Activated CD4-positive, alpha-beta T cell treated with anti-CD3 and anti-CD28 coated beads for 24 hours (primary cell): ENCODE measurements around the gene QRFP.
"Not testable (repeated sequence)": the region's sequence is repeated elsewhere in the genome, so short reads cannot be mapped to it uniquely, and the experiment has no call there.

Experiments used
- DNase-seq, 2 donors: peaks; one replicate each; pipeline ENCODE4 v3.0.0-alpha.2; 2020; ENCODE audit warnings: low read depth in 2 of 2

Gene QRFP

DNA sequence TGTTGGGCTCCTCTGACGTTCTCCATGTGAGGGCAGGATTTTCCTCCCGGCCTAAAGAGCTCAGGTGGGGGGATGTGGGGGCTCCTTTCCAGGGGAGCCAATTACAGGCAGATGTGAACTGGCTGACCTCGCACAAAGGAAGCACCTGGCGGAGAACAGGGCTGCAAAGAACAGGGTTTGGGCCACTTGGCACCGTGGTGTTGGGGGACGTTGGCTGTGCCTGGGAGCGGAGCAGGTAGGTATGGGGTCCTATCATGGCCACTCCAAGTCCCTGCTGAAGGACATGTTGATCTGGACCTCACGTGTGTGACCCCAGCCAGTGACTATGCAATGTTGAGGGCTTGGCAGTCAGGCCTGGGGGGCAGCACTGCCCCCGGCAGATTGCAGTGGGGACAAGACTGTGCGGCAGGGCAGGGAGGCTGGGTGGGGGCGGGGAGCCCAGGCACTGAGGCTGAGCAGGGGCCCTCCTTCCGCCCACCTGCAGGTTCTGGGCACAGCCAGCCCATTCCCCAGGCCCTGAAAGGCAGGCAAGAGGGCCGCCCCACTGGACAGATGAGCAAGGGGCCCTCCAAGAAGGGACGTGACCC is 23.0 kb upstream of the QRFP start:
- DNase-seq = no peak

DNA sequence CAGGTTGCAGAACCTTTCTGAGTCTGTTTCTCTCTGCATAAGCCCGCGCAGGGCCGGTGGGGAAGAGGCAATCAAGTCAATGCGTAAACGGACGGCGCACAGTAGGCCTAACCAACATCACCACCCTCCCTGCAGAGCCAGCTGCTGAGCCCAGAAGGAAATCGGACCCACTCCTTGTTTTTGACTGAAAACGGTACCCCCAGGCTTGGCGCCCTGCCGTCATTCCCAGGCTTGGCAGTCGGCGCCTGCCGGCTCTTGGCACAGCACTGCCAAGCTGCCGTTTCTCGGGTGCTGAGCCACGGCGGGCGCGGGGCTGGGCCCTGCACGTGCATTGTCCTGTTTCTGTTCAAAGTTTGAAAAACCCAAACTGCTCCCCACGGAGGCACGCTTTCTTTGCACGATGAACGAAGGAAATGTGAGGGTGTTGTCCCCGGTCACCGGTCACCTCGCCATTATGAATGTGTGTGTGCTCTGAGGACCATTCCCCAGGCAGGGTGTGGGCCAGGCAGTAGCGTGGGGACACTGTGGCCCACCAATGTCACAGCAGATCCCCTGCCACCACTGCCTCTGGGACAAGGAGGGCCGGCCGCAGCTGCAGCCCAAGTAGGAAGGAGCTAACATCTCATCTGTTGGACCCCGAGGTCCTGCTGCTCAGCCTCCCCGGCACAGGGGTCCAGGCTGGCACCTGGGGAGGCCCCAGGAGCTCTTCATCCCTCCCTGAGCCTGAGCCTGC is 22.4 kb upstream of the QRFP start:
- DNase-seq = no peak

DNA sequence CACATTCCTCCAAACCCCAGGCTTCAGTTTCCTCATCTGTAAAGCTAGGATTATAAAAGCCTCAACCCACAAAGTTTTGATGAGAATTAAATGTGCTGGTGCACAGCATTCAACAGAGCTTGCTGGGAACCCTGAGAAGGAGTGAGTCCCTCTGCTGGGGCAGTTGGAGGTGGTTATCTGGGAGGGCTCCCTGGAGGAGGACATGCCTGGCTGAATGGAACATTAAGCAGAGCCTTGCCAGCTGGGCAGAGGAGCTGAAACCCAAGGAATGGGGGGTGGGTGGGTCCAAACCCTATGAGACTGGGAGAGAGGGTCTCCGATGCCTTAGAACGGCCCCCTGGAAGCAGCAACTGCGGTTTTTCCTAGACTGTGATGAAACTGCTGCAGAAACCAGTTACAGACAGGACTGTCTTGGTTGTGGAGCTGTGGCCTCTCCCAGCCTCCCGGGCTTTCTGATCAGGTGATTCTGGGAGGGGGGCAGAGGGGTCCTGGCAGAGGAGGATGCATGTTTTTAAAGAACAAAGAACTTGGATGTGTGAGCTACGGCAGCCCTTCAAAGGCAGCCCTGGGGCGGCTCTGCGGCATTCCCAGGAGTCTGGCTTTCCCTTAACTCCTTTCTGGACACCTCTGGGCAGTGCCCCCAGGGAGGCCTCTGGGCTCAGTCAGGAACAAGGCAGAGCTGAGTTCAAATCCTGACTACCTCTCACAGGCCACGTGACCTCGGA is 21.7 kb upstream of the QRFP start:
- DNase-seq = no peak

DNA sequence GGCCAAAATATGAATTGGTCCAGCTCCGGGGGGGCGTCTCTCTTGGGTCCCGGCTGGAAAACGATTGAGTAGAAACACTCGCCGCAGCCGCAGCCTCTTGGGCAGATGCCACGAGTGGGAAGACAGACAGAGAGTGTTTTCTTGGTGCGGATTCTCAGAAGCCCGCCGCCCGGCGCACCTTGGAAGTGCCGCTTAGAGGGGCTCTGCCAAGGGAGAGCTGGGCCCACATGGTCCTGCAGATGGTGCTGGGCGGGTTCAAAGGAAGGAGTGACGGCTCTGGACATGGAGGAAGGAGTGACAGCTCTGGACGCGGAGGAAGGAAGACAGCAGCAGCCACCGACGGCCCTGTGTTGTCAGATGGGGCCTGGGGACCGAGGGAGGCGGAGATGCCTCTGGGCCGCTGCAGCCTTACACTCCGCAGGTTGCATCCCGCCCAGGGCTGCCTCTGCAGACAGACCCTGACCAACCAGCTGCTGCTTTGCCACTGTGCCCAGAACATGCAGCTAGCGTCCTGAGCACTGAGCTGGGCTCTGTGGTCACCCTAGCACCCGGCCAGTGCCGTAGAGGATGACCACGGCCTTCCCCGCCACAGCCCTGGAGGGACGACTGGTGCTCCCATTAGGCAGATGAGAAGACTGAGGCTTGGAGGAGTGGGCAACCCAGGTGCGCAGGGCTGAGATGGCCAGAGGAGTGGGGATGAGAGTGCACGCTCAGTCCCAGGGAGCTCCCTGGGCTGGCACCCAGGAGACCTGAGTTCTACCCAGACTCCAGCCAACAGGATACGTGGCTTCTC is 20.8 kb upstream of the QRFP start:
- no peak for DNase-seq

DNA sequence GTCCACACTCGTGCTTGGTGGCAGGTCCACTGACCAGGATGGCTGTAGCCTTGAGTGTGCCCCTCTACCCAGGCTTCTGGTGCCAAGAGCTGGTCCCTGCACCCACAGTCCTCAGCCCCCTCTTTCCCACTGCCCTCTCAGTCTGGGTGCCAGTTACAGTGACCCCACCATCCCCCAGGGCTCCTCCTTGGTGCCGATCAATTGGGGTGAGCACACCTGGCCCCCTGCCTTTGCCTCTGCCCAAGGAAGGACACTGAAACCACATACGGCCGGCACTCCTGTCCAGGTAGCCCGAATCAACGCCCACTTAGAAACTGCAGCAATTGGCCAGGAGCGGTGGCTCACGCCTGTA is 18.5 kb upstream of the QRFP start:
- no peak for DNase-seq

DNA sequence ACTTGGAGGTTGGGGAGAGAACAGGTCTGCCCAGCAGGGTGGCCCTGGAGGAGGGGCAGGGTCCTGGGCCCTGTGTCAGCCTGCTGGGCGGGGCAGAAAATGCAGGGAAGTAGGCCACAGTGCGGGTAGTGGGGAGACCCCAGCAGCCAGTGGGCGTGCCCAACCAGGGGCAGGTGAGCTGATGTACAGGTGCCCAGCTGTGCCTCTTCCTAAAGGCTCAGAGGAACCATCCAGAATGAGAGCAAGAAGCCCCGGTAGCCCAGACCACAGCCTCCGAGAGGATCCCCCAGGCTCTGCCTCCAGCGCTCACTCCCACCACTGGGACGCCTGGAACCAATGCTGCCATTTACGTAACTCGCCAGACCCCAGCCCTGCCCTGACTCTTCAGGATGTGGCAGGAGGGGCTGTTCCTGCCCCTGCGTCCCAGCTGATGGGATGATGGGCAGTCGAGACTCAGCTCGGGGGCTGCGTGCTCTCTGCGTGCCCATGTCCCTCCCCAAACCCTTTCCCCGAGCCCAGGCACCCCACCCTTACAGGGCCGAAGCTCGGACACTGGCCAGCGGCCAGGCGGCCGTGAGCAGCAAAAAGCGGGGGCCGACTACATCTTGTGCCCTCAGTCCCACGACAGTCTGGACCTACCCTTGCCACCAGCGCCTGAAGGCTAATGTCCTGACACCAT is 17.9 kb upstream of the QRFP start:
- DNase-seq = no peak

DNA sequence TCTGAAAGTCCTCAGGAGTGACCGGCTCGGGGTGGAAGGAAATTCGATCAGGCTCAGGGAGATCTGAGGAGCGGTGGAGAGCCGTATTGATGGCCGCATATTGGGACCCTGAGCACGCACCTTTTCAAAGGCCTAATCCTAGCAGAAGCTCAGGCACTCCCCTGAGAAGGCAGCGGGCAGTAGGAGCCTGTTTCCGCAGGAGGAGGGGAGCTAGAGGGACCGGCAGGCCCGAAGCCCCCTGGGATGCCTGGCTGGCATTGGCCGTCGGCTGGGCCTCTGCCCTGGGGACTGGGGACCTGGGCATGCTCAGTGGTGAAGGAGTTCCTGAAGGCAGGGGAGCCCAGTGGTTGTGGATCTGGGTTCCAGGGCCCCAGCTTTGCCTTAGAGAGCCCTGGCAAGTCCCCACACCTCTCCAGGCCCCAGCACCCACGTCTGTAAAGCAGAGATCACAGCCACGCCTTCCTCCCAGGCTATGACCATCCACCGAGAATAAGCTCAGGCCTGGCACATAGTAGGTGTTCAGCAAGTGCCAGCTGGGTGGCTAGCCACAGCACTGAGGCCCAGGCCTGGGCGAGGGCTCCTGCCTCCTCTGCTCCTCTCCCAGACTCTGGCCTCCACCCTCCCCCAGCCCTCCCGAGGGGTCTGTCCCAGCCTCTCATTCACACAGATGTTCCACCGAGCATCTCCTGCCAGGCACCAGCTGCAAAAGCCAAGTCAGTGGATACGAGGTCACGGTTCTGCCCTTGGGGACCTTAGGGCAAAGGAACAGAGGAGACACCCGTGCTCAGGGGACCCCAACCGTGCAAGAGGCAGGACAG is 17.2 kb upstream of the QRFP start:
- DNase-seq = no peak

DNA sequence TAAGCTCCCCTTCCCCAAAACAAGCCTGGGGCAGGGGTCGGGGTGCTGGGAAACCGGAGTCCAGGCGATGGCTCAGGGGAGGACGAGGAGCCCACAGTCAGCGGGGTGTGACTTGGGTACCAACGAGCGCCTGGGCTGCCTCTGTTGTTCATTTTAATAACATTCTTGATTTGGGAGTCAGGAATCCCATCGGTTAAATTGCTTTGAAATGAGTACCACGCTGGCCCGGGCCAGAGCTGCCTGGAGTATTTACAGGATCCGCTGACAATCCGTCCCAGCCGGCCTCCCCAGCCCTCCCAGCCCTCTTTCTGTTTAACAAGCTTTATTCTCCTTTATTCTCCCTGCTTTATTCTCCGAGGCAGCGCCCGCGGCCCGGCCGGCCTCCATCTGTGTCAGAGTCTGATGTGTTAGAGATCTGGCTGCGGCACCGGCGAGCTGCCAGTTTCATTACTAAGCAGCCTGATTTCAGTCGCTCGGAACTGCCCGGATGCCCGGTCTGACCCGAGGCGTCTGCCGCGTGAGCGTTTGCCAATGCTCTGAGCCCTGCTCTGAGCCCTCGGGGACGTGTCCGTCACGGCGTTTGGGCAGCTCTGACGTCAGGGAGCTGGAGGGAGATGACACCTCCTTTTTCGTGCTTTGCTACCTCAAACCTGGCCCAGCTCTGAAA is 16.5 kb upstream of the QRFP start:
- DNase-seq = no peak

DNA sequence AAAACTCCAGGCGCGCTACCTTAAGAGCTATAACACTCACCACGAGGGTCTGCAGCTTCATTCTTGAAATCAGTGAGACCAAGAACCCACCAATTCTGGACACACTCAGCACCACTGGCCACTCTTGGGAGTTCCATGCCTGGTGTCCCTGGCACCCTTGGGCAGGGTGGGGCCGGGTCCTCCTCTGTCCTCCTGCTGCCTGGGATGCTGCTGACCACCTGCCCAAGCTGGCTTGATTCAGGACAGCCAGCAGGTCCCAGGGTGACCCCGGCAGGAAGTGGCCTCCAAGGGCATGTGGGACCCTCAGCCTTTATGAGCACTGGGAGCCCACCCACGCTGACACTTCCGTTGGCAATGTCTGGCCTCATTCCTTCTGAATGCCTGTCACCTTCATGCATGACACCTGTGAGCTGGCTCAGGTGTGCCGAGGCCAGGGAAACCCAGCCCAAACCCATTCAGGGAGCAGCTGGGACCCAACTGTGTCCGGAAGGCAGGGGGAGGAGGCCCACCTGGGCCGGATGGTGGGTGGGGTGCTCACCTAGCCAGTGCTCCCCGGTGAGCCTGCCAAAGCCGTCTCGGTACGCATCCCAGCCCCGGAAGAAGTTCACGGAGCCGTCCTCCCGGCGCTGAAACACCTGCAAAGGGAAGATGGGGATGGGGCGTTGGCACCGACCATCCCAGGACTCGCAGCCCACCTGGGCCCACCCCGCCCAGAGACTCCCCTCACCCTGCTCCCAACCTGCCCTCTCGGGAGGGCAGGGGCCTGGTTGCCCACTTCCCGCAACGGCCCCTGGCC is 14.8 kb upstream of the QRFP start:
- DNase-seq = no peak

DNA sequence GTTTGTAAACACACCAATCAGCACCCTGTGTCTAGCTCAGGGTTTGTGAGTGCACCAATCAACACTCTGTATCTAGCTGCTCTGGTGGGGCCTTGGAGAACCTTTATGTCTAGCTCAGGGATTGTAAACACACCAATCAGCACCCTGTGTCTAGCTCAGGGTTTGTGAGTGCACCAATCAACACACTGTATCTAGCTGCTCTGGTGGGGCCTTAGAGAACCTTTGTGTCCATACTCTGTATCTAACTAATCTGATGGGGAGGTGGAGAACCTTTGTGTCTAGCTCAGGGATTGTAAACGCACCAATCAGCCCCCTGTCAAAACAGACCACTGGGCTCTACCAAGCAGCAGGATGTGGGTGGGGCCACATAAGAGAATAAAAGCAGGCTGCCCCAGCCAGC is 14.1 kb upstream of the QRFP start:
- DNase-seq = not testable (repeated sequence)

DNA sequence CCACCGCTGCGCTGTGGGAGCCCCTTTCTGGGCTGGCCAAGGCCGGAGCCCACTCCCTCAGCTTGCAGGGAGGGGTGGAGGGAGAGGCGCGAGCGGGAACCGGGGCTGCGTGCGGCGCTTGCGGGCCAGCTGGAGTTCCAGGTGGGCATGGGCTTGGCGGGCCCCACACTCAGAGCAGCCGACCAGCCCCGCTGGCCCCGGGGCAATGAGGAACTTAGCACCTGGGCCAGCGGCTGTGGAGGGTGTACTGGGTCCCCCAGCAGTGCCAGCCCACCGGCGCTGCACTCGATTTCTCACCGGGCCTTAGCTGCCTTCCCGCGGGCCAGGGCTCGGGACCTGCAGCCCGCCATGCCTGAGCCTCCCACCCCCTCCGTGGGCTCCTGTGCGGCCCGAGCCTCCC is 13.4 kb upstream of the QRFP start:
- not testable (repeated sequence) for DNase-seq

DNA sequence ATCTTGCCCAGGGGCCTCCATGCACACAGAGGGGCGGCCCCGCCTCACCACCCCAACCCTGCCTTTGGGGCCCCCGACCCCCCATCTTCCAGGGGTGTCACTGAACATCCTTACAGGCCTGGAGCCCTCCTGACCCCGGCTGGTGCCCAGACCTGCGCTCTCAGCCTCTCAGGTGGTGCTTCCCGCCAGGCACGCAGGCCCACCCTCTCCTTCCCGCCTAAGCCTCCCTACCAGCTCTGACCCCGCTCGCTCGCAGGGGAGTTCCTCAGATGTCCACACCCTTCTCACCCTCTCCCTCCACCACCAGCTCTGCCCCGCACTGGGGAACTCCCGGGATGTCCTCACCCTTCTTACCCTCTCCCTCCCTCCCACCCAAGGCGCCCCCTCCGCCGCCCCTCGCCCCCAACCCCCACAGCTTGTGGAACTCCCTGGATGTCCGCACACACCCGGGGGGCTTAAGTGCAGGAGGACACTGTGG is 12.3 kb upstream of the QRFP start:
- no peak for DNase-seq

DNA sequence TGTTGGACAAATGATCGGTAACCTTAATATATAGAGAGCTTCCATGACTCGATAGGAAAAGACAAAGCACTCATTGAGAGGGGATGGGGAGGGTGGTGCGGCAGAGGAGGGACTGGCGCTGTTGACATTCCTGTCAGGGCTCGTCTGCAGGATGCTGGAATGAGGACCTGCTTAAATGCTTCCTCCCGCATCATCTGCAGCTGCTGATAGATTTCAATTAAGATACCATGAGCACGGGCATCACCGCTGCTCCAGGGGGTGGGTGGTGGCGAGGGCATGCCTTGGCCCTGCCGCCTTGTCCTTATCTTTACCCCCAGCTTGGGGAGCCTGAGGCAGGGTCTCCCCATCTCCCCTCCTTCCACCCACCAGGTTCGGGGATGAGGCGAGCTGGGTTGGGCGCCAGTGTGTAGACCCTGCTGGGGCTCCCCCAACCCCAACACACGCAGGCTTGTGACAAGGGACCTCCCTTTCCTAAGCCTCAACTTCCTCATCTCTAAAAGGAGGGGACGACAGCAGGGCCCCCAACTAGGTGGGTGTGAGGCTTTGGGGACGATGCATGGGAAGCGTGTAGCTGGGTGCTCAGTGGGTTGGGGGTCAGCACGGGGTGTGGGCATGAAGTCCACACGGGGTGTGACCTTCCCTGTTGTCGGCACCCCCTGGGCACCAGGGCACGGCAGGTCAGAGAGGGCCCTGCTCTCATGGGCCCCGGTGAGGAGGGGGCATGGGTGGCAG is 11.7 kb upstream of the QRFP start:
- DNase-seq = no peak

DNA sequence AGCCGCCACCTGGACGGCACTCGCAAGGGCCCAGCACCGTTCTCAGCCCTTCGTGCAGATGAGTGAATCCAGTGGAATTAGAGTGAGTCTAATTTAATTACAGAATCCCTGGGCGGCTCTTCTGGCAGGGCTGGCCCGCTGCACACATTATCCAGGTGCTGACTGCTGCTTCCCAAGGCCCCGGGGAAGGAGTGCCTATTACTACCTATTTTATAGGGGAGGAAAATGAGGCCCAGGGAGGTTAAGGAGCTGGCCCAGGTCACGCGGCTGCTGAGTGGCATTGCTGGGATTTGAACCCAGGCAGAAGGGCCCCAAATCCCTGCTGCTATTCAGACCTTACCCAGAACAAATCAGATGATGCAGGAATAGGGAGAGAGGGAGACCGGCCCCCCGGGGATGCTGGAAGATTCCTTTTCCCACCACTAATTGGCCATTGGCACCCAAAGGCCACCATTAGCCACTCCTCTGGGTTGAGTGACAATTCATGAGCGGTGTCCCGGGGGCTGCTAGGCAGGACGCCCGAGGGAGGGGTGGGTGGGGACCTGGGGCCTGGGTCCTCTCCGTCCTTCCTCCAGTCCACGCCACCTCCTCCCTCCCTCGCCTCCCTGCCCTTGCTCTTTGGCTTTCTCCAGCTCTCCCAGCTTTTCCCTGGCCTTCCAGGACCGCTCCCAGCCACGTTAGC is 10.3 kb upstream of the QRFP start:
- DNase-seq = no peak

DNA sequence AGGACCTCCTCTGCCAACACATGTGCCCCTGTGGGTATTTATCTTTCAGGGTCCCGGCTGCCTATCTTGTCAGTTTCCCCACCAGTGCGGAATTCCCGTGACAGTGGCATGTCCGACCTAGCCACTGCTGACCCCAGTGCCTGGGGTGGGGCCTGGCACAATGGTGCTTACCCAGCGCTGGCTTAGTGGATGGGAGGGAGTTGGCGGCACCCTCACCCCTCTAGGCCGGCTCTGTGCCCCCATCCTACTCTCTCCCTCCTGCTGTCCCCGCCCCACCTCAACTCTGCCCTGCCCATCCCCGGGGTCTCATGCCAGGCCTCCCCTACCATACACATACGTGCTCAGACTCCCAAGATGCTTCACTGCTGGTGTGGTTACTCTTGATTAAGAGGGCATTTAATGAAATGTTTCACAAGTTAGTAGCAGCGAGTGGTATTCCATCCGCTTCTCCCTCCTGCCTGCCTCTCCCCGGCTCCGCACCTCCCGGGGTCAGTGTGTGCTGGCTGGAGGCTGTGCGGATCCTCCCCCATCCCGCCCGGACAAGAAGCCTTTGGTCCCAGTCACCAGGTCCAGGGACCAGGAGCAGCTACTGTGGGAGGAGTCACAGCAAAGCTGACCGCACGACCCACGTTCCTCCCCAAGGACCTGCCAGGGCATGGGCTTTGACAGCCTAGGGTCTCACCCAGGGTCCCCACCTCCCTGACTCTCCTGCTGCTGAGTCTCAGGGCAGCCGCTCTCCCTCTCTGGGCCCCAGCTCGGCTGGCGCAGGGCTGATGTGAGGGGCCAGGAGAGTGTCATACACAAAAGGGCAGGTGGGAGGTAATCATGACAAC is 9.5 kb upstream of the QRFP start:
- DNase-seq = no peak

DNA sequence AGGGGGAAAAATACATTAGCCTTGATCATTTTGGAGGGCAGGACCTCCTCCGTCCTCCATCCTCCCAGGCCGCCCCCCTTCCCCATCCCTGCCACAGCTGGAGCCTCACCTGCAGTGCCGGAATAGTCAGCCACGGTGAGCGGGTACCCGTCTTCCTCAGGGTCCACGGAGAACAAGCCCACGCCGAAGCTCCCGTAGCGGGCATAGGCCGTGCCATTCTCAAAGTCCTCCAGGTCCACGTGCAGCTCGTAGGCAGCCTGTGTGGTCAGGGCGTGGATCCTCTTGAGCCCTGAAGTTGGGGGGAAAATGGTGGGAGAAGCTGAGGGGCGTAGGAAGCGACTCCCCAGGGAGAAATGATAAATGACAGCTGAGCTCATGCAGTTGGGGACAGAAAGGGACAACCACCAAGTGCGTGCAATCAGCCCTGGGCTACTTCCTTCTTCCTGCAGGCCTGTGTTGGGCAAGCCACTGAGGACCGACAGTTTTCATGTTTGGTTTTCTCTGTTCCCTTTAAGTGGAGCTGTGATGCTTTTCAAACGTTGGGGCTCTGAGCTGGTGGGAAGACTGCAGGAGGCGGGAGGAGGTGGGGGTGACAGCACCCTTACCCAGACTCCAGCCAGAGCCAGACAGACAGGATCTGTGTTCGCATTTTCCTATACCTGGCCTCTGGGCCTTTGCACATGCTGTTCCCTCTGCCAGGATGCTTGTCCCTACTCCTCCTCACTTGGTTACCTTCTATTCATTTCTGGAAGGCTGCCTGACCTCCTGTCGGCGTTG is 8.7 kb upstream of the QRFP start:
- DNase-seq = no peak
